HepG2 (cell line): ENCODE data around the gene GRIK1. TPM values are rescaled to one million over a fixed set of nuclear protein-coding genes. Genes with fewer than 3 reads are reported as not detected.

Source experiments
- ARNT2 ChIP-seq: sonication (generic); formaldehyde crosslinking; IDR thresholded peaks from 2 replicates; pipeline ENCODE4 v1.8.0; 2022; ENCODE audit warnings: mild to moderate bottlenecking, low read depth, missing genetic modification reagents, moderate library complexity
- CHD2 ChIP-seq: IDR thresholded peaks from 2 replicates; pipeline ENCODE4 v1.6.1; 2011; ENCODE audit warnings: low read depth, low read length, improper control_type of control experiment
- HBP1 ChIP-seq: IDR thresholded peaks from 2 replicates; pipeline ENCODE4 v1.6.1; 2016; ENCODE audit warnings: low read depth, control low read depth
- TCF7L2 ChIP-seq: IDR thresholded peaks from 2 replicates; pipeline ENCODE4 v1.6.1; 2011; ENCODE audit warnings: mild to moderate bottlenecking, low read depth, low read length, moderate library complexity
- ZNF512 ChIP-seq: sonication (generic); formaldehyde crosslinking; IDR thresholded peaks from 2 replicates; pipeline ENCODE4 v1.4.0; 2020; ENCODE audit warnings: mild to moderate bottlenecking, missing genetic modification reagents
- ZNF646 ChIP-seq: sonication (generic); formaldehyde crosslinking; IDR thresholded peaks from 2 replicates; pipeline ENCODE4 v1.9.0; 2021; ENCODE audit warnings: mild to moderate bottlenecking, missing genetic modification reagents
- ZNF772 ChIP-seq: sonication (generic); formaldehyde crosslinking; IDR thresholded peaks from 2 replicates; pipeline ENCODE4 v1.5.0; 2020; ENCODE audit warnings: mild to moderate bottlenecking, missing genetic modification reagents
- ZNF878 ChIP-seq: sonication (generic); formaldehyde crosslinking; IDR thresholded peaks from 2 replicates; pipeline ENCODE4 v1.8.1; 2023; ENCODE audit warnings: mild to moderate bottlenecking, missing genetic modification reagents, moderate library complexity
- ZSCAN22 ChIP-seq: sonication (generic); formaldehyde crosslinking; IDR thresholded peaks from 2 replicates; pipeline ENCODE4 v1.4.0; 2020; ENCODE audit warnings: mild to moderate bottlenecking, missing genetic modification reagents
- polyA plus RNA-seq, 8 experiments: library from polyadenylated mRNA; depleted of rRNA in 3 of 8; stranded (reverse) in 7 of 8; unstranded in 1 of 8; fragments of >200 nt; fragmentation: Illumina TruSeq in 4 of 8; extraction: Trizol in 4 of 8; gene quantifications; 2 replicates each; pipeline versions ENCODE4 v1.2.1 to v1.2.3, GENCODE V29; 2011 to 2016; ENCODE audit warnings: low read depth in 4 of 8, missing spikeins in 1 of 8, mixed read lengths in 1 of 8; ENCODE audit not compliant: insufficient read depth in 1 of 8
- total RNA-seq, 5 experiments: library from RNA; depleted of rRNA; stranded (reverse); fragments of >200 nt; fragmentation: Illumina TruSeq; extraction: Trizol; gene quantifications; 2 replicates each; pipeline ENCODE4 v1.2.3, GENCODE V29; 2016; ENCODE audit warnings: low read depth in 1 of 5

GRIK1 gene
- total and polyA plus RNA-seq, 2 of the 13 experiments (the other 11 are each of a cell fraction or from before 2014, with no cell fraction given) = not detected

GRCh38 chr21:29513535-29513934 lies 426.3 kb downstream of the GRIK1 start (continued):
- no peak for TF ChIP-seq ZNF512 (CRISPR knock-in tag)
- TF ChIP-seq ZNF878 = no peak
- TF ChIP-seq TCF7L2 = no peak
- no peak for TF ChIP-seq ZNF646 (CRISPR knock-in tag)
- no peak for TF ChIP-seq ARNT2 (CRISPR knock-in tag)
- no peak for TF ChIP-seq ZSCAN22
- TF ChIP-seq CHD2 = no peak
- no peak for TF ChIP-seq ZNF772 (CRISPR knock-in tag)
- no peak for TF ChIP-seq HBP1 (CRISPR knock-in tag)
